Measurements from ENCODE around the gene ECI1. TPM values are rescaled to one million over a fixed set of nuclear protein-coding genes. Genes with fewer than 3 reads are reported as not detected.
A peak's percentile ranks its signal among the peaks of the same experiment; 100 is the strongest.

Gene ECI1
- total RNA-seq, result 100 to 1,000 TPM in 1 of 2 donors, 10 to 100 TPM in 1; 58.9 to 102 TPM

DNA sequence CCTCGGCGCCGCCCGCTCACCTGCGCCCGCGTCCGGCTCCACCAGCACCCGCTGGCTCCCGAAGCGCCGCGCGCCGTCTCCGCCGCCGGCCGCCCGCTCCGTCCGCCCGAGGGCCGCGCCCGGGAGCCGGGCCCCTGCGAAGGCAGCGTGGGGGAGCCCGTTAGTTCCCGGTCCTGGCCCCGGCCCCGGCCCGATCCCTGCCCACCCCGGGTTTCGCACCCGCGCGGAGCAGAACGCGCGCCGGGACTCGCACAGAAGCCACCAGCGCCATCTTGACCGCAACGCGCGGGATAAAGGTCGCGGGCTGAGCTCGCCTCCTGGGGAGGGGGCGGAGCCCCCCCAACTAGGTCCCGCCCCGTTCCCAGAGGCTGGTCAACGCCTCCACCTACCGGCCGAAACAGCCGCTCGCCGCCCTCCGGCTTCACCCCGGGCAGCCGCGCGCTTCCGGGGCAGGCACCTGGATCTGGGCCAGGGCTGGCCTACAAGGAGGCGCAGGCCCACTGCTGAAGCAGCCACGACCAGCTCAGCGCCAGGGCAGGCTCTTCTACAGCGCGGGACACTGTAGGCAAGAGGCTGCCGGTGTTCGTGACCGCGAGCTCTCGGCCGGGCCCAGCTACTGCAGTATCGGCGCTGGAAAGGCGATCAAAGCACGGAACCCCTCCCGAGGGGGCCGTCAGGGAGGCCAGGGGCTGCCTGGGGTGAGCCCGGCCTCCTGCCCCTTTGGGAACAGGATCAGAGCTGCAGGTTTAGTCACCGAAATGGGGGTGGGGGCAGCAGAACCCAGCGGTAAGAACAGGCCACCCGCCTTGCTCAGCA, at the start of gene ECI1:
TSS of gene ECI1 (minus strand) at position 292 of the 816 bp plus-strand sequence. CDS start at position 271, 21 bp downstream.
- H3K27me3 ChIP-seq, result no peaks in the 10 kb centered on the region
- ATAC-seq, result peak; percentile 98
- H3K4me1 ChIP-seq, result peaks cover 23% of the 10 kb centered on the region
- intact Hi-C loops (cut with DNase I), result no loop called here
- TF ChIP-seq, protein P1, sequence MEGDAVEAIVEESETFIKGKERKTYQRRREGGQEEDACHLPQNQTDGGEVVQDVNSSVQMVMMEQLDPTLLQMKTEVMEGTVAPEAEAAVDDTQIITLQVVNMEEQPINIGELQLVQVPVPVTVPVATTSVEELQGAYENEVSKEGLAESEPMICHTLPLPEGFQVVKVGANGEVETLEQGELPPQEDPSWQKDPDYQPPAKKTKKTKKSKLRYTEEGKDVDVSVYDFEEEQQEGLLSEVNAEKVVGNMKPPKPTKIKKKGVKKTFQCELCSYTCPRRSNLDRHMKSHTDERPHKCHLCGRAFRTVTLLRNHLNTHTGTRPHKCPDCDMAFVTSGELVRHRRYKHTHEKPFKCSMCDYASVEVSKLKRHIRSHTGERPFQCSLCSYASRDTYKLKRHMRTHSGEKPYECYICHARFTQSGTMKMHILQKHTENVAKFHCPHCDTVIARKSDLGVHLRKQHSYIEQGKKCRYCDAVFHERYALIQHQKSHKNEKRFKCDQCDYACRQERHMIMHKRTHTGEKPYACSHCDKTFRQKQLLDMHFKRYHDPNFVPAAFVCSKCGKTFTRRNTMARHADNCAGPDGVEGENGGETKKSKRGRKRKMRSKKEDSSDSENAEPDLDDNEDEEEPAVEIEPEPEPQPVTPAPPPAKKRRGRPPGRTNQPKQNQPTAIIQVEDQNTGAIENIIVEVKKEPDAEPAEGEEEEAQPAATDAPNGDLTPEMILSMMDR (IDR thresholded peaks at IDR 0.05), result peak; percentile 55 to 97 (median 90)
- peak; percentile 87 to 91 (median 88) for TF ChIP-seq POLR2A (IDR thresholded peaks at IDR 0.05)
- H3K9me3 ChIP-seq, result no peaks in the 10 kb centered on the region
- 1% methylated on average over 50 of the region's 88 CpGs; no CpG with 5 or more reads in 1 of the 2 donors for WGBS, 2 donors
- H3K4me3 ChIP-seq, result peak within 1 kb of the TSS; percentile 33 to 44
- H3K36me3 ChIP-seq (replicated peaks in 1 of 2; ENCODE audit: insufficient read depth in 1 of 2, low read depth in 2 of 2), result peaks cover 8 to 20% of the 10 kb centered on the region in 2 donors
- H3K27ac ChIP-seq, result peak within 1 kb of the TSS; percentile 86 to 94 (median 90)
- peak; percentile 96 to 98 (median 98) for DNase-seq

DNA sequence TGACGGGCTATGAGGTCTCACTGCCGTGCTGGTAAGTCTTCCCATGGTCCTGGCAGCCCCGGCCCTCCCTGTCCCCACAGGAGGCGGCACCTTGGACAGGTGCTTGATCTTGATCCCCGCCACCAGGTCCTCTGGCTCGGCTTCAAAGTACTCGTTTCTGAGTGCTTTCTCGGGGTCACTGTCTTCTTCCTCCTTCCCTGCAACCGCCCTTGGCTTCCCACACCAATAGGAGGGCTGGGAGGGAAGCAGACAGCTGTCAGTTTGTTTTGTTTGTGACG, 48.5 kb upstream of the ECI1 start:
- intact Hi-C loops (cut with DNase I), result no loop called here
- ATAC-seq (no peak), DNase-seq (no peak)
- H3K27ac ChIP-seq, result no peak overlapping the region
- 65 to 80% methylated on average over 9 to 10 of the region's 10 CpGs for WGBS, 2 donors
- H3K4me3 ChIP-seq, result no peak overlapping the region
- no peak for TF ChIP-seq POLR2A (IDR thresholded peaks at IDR 0.05)
- TF ChIP-seq, protein P1 (IDR thresholded peaks at IDR 0.05), result no peak
- no peaks in the 10 kb centered on the region for H3K27me3 ChIP-seq
- no peaks in the 10 kb centered on the region for H3K9me3 ChIP-seq
- H3K36me3 ChIP-seq (replicated peaks in 1 of 2; ENCODE audit: insufficient read depth in 1 of 2, low read depth in 2 of 2), result no peaks in the 10 kb centered on the region
- no peaks in the 10 kb centered on the region for H3K4me1 ChIP-seq

DNA sequence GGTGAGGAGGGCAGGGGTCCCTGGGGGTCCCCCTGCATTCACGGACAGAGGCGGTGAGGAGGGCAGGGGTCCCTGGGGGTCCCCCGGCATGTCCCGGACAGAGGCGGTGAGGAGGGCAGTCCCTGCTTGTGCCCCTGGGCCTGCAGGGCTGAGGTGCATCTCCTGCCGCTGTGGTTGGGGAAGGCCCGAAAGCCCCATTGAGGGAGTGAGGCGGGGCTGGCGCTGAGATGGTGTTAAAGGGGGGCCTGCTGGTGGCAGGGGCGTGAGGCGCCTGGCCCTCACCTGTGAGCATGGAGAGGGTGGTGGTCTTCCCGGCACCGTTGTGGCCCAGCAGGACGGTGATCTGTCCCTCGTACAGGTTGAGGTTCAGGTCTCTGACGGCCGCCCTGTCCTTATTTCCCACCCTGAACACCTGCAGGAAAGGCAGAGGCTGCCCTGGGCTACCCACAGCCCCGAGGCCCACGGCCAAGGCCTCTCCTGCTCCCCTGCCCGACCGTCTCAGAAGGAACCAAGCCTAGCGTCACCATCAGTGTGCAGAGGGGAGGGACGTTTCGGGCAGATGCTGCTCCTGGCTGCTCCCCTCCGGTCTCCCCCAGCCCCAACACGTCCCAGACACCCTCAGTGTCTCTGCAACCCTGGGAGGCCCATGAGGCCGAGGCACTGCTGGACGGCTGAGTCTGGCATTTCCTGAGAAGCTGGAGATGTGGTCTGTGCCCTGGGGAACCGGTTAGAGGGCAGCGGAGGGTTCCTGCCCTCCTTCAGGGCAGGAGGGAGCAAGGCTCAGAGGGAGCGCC, 47.9 kb upstream of the ECI1 start:
- 85 to 100% methylated on average over 2 to 27 of the region's 31 CpGs for WGBS, 2 donors
- intact Hi-C loops (cut with DNase I), result no loop called here
- Histone ChIP-seq H3K4me3 (no peak overlapping the region), H3K36me3 (replicated peaks in 1 of 2; ENCODE audit: insufficient read depth in 1 of 2, low read depth in 2 of 2) (no peaks in the 10 kb centered on the region), H3K4me1 (no peaks in the 10 kb centered on the region), H3K27me3 (no peaks in the 10 kb centered on the region), H3K9me3 (no peaks in the 10 kb centered on the region), H3K27ac (no peak overlapping the region)
- TF ChIP-seq, protein P1 (IDR thresholded peaks at IDR 0.05), result no peak
- no peak for TF ChIP-seq POLR2A (IDR thresholded peaks at IDR 0.05)
- no peak for ATAC-seq
- no peak for DNase-seq

DNA sequence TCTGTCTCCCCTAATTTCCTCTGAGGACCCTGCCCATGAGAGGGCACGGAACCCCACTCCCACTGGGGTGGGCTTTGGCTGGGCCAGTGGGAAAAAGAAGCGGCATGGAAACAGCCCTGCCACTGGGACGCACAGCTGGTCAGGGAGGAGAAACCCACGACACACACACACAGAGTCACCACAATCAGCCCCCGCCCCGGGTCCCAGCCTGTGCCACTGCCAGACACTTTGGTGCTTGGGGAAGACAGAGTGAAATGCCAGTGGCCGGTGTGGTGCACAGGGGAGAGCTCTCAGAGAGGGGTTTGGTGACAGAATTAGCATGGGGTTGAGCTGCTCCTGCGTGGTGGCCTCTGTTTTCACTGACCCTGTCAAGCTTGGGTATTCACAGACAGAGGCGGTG, 47.2 kb upstream of the ECI1 start:
- intact Hi-C loops (cut with DNase I), result no loop called here
- DNase-seq (no peak), ATAC-seq (no peak)
- H3K4me3 ChIP-seq, result no peak overlapping the region
- no peaks in the 10 kb centered on the region for H3K27me3 ChIP-seq
- H3K36me3 ChIP-seq (replicated peaks in 1 of 2; ENCODE audit: insufficient read depth in 1 of 2, low read depth in 2 of 2), result no peaks in the 10 kb centered on the region
- no peak for TF ChIP-seq POLR2A (IDR thresholded peaks at IDR 0.05)
- no peak overlapping the region for H3K27ac ChIP-seq
- WGBS, 2 donors, result 84 to 95% methylated on average over 7 to 9 of the region's 9 CpGs
- H3K4me1 ChIP-seq, result no peaks in the 10 kb centered on the region
- no peaks in the 10 kb centered on the region for H3K9me3 ChIP-seq

- 96% methylated on average over 11 to 12 of the region's 22 CpGs for WGBS, 2 donors
- Histone ChIP-seq H3K9me3 (no peaks in the 10 kb centered on the region), H3K36me3 (replicated peaks in 1 of 2; ENCODE audit: insufficient read depth in 1 of 2, low read depth in 2 of 2) (no peaks in the 10 kb centered on the region)
These were observed 46.1 kb upstream of the ECI1 start for GRCh38 chr16:2297506-2297860.

More at GRCh38 chr16:2297506-2297860, 46.1 kb upstream of the ECI1 start:
- Histone ChIP-seq H3K27ac (no peak overlapping the region), H3K27me3 (no peaks in the 10 kb centered on the region), H3K4me1 (no peaks in the 10 kb centered on the region), H3K4me3 (no peak overlapping the region)
- no peak for ATAC-seq
- no peak for TF ChIP-seq POLR2A (IDR thresholded peaks at IDR 0.05)
- TF ChIP-seq, protein P1 (IDR thresholded peaks at IDR 0.05), result no peak
- intact Hi-C loops (cut with DNase I), result no loop called here
- no peak for DNase-seq

Measured in body of pancreas (tissue), 4 donors.